H1 (cell line): Measurements from ENCODE around the gene TSPAN33. TPM values are rescaled to one million over a fixed set of nuclear protein-coding genes. Genes with fewer than 3 reads are reported as not detected.

ENCODE experiments used
- CTCF ChIA-PET: fragments of 300-600 bp; sonication (Branson Sonifier 250); formaldehyde crosslinking; loops from one replicate; lab custom pipeline; 2021; ENCODE audit not compliant: partially characterized antibody; lab: Charles Lee
- POLR2A ChIA-PET: fragments of 300-600 bp; sonication (Branson Sonifier 250); formaldehyde crosslinking; loops from one replicate; lab custom pipeline; 2021; ENCODE audit warnings: inconsistent platforms; ENCODE audit not compliant: partially characterized antibody; lab: Charles Lee
- DNase-seq, 2 experiments: peaks; one replicate each; pipeline versions ENCODE4 v3.0.0 to v3.0.0-alpha.2; 2010 to 2022; ENCODE audit warnings: low spot score in 2 of 2, low read depth in 1 of 2, mixed read lengths in 1 of 2
- FAIRE-seq: peaks from 2 replicates; lab custom pipeline; 2011; peaks lifted over from hg19 to GRCh38; lab: Jason Lieb, UNC
- H2AFZ ChIP-seq: 2 replicates; pipeline ENCODE4 v1.8.1; 2012; ENCODE audit warnings: low read length, inconsistent platforms
- H2AK5ac ChIP-seq: 2 replicates; pipeline ENCODE4 v1.6.1; 2013; ENCODE audit warnings: low read depth, low read length
- H2BK120ac ChIP-seq: replicated peaks from 2 replicates; pipeline ENCODE3; 2013; ENCODE audit warnings: low read depth, low read length, inconsistent platforms
- H2BK12ac ChIP-seq: 2 replicates; pipeline ENCODE4 v1.6.1; 2013; ENCODE audit warnings: low read depth, low read length
- H2BK15ac ChIP-seq: 2 replicates; pipeline ENCODE4 v1.6.1; 2013; ENCODE audit warnings: low read length
- H2BK20ac ChIP-seq: 2 replicates; pipeline ENCODE4 v1.6.1; 2013; ENCODE audit warnings: low read length
- H2BK5ac ChIP-seq: 2 replicates; pipeline ENCODE4 v1.6.1; 2013; ENCODE audit warnings: low read depth, low read length
- H3K14ac ChIP-seq: 2 replicates; pipeline ENCODE4 v1.6.1; 2013; ENCODE audit warnings: inconsistent platforms; ENCODE audit not compliant: insufficient read length
- H3K18ac ChIP-seq: 2 replicates; pipeline ENCODE4 v1.6.1; 2013; ENCODE audit warnings: low read length; ENCODE audit errors: extremely low read depth
- H3K23ac ChIP-seq: 2 replicates; pipeline ENCODE4 v1.6.1; 2013; ENCODE audit warnings: inconsistent platforms; ENCODE audit not compliant: insufficient read length
- H3K23me2 ChIP-seq: 2 replicates; pipeline ENCODE4 v1.6.1; 2013; ENCODE audit warnings: low read depth, low read length
- H3K27ac ChIP-seq: 2 replicates; pipeline ENCODE4 v1.6.1; 2011; ENCODE audit warnings: low read depth, low read length, inconsistent platforms
- H3K27me3 ChIP-seq, 4 experiments: replicated peaks in 1 of 4; 1 replicate in 1 of 4; 2 replicates in 3 of 4; pipeline versions ENCODE4 v1.6.1 to v1.8.1; 2011 to 2013; ENCODE audit warnings: low read length in 3 of 4, mild to moderate bottlenecking in 3 of 4, inconsistent platforms in 2 of 4, mixed read lengths in 2 of 4, moderate library complexity in 1 of 4; ENCODE audit not compliant: control insufficient read depth in 3 of 4, insufficient read depth in 3 of 4; ENCODE audit errors: extremely low read depth in 1 of 4
- H3K36me3 ChIP-seq, 4 experiments: 2 replicates each; pipeline versions ENCODE4 v1.6.1 to v1.8.1; 2011 to 2013; ENCODE audit warnings: mild to moderate bottlenecking in 4 of 4, low read length in 3 of 4, moderate library complexity in 2 of 4, control low read depth in 1 of 4, inconsistent platforms in 1 of 4; ENCODE audit not compliant: insufficient read depth in 4 of 4, control insufficient read depth in 2 of 4
- H3K4ac ChIP-seq: replicated peaks from 2 replicates; pipeline ENCODE3; 2013; ENCODE audit warnings: low read length, low read depth, mixed read lengths, inconsistent platforms; ENCODE audit not compliant: insufficient read length
- H3K4me1 ChIP-seq, 4 experiments: replicated peaks in 1 of 4; 1 replicate in 1 of 4; 2 replicates in 3 of 4; pipeline versions ENCODE4 v1.6.1 to v1.8.1; 2011 to 2013; ENCODE audit warnings: low read length in 3 of 4, inconsistent platforms in 2 of 4, mixed read lengths in 1 of 4; ENCODE audit not compliant: insufficient read depth in 4 of 4, control insufficient read depth in 3 of 4
- H3K4me2 ChIP-seq, 2 experiments: 2 replicates each; pipeline versions ENCODE4 v1.6.1 to v1.8.1; 2011 to 2013; ENCODE audit warnings: low read depth in 2 of 2, low read length in 2 of 2, control low read depth in 1 of 2, inconsistent platforms in 1 of 2, mild to moderate bottlenecking in 1 of 2; ENCODE audit not compliant: insufficient read depth in 1 of 2
- H3K4me3 ChIP-seq, 4 experiments: fragments of 200-600, 300-600 bp in 1 of 4; sonication (generic), shearing (Covaris generic), sonication (Bioruptor Twin) in 1 of 4; 2 replicates each; pipeline versions ENCODE4 v1.5.1 to v1.8.1; 2011 to 2016; ENCODE audit warnings: low read length in 4 of 4, low read depth in 3 of 4, control low read depth in 2 of 4, inconsistent platforms in 2 of 4, mild to moderate bottlenecking in 2 of 4, mixed read lengths in 1 of 4, moderate library complexity in 1 of 4; ENCODE audit not compliant: insufficient read depth in 2 of 4; ENCODE audit errors: extremely low read depth in 1 of 4
- H3K56ac ChIP-seq: replicated peaks from 2 replicates; pipeline ENCODE3; 2013; ENCODE audit warnings: low read depth, mild to moderate bottlenecking, mixed read lengths, low read length, inconsistent platforms; ENCODE audit not compliant: insufficient read length
- H3K79me1 ChIP-seq: 2 replicates; pipeline ENCODE4 v1.6.1; 2013; ENCODE audit warnings: low read depth, low read length, control low read depth
- H3K79me2 ChIP-seq, 2 experiments: 2 replicates each; pipeline versions ENCODE4 v1.6.1 to v1.8.1; 2012 to 2013; ENCODE audit warnings: low read length in 2 of 2, mild to moderate bottlenecking in 2 of 2, inconsistent platforms in 1 of 2; ENCODE audit not compliant: insufficient read depth in 2 of 2, control insufficient read depth in 1 of 2
- H3K9ac ChIP-seq, 4 experiments: replicated peaks in 1 of 4; 1 replicate in 1 of 4; 2 replicates in 3 of 4; pipeline versions ENCODE4 v1.6.1 to v1.8.1; 2011 to 2013; ENCODE audit warnings: low read depth in 3 of 4, low read length in 3 of 4, control low read depth in 2 of 4, mild to moderate bottlenecking in 2 of 4, moderate library complexity in 2 of 4, inconsistent platforms in 1 of 4; ENCODE audit errors: extremely low read depth in 1 of 4
- H3K9me3 ChIP-seq, 2 experiments: 2 replicates each; pipeline versions ENCODE4 v1.6.1 to v1.8.1; 2012 to 2013; ENCODE audit warnings: mild to moderate bottlenecking in 2 of 2, moderate library complexity in 2 of 2, control low read depth in 1 of 2, inconsistent platforms in 1 of 2, low read depth in 1 of 2, low read length in 1 of 2, mixed read lengths in 1 of 2; ENCODE audit not compliant: insufficient read depth in 2 of 2
- H4K20me1 ChIP-seq, 2 experiments: replicated peaks in 1 of 2; 2 replicates each; pipeline versions ENCODE3 to v1.8.1; 2011 to 2013; ENCODE audit warnings: inconsistent platforms in 2 of 2, low read length in 2 of 2, mild to moderate bottlenecking in 1 of 2; ENCODE audit not compliant: insufficient read depth in 2 of 2, control insufficient read depth in 1 of 2
- H4K5ac ChIP-seq: 2 replicates; pipeline ENCODE4 v1.6.1; 2013; ENCODE audit warnings: low read length, low read depth, mixed read lengths, inconsistent platforms; ENCODE audit not compliant: insufficient read length
- H4K8ac ChIP-seq: 2 replicates; pipeline ENCODE4 v1.8.0; 2013; ENCODE audit warnings: mild to moderate bottlenecking, moderate library complexity, low read length, inconsistent platforms; ENCODE audit not compliant: insufficient read depth; ENCODE audit errors: extremely low read depth
- H4K91ac ChIP-seq: replicated peaks from 2 replicates; pipeline ENCODE3; 2013; ENCODE audit warnings: low read length, mixed read lengths, inconsistent platforms; ENCODE audit not compliant: insufficient read length
- ASH2L ChIP-seq: fragments of 200-600, 300-600 bp; sonication (generic); IDR thresholded peaks from one replicate; pipeline ENCODE4 v1.7.1; 2017; ENCODE audit warnings: low read length
- CREB1 ChIP-seq: IDR thresholded peaks from 2 replicates; pipeline ENCODE4 v1.6.1; 2012; ENCODE audit warnings: inconsistent platforms
- EP300 ChIP-seq, 2 experiments: IDR thresholded peaks; 1 replicate in 1 of 2; 2 replicates in 1 of 2; pipeline ENCODE4 v1.6.1; 2011 to 2012; ENCODE audit warnings: low read depth in 2 of 2, low read length in 2 of 2, mild to moderate bottlenecking in 2 of 2, borderline replicate concordance in 1 of 2, inconsistent platforms in 1 of 2, moderate library complexity in 1 of 2
- GTF2F1 ChIP-seq: IDR thresholded peaks from 2 replicates; pipeline ENCODE4 v1.6.1; 2012; ENCODE audit warnings: low read depth, low read length, improper control_type of control experiment, borderline replicate concordance
- HDAC6 ChIP-seq: IDR thresholded peaks from one replicate; pipeline ENCODE4 v1.7.1; 2012; ENCODE audit warnings: low read depth, mild to moderate bottlenecking, inconsistent platforms, low read length, moderate library complexity
- KDM4A ChIP-seq: IDR thresholded peaks from one replicate; pipeline ENCODE4 v1.7.1; 2012; ENCODE audit warnings: low read depth, mild to moderate bottlenecking, moderate library complexity, low read length, inconsistent platforms; ENCODE audit not compliant: severe bottlenecking
- MAFK ChIP-seq: IDR thresholded peaks from 2 replicates; pipeline ENCODE4 v1.6.1; 2012; ENCODE audit warnings: low read depth, mild to moderate bottlenecking, improper control_type of control experiment, low read length
- POU5F1 ChIP-seq: IDR thresholded peaks from 2 replicates; pipeline ENCODE4 v1.6.1; 2011; ENCODE audit warnings: low read depth, mild to moderate bottlenecking, low read length, moderate library complexity
- RAD21 ChIP-seq, 2 experiments: IDR thresholded peaks in 1 of 2; conservative IDR thresholded peaks in 1 of 2; 2 replicates each; pipeline ENCODE4 v1.6.1; 2011; ENCODE audit warnings: low read depth in 2 of 2, low read length in 2 of 2, improper control_type of control experiment in 1 of 2, inconsistent platforms in 1 of 2, mild to moderate bottlenecking in 1 of 2, moderate library complexity in 1 of 2
- SAP30 ChIP-seq: fragments of 300-600 bp; sonication (generic); IDR thresholded peaks from 2 replicates; pipeline ENCODE4 v1.7.1; 2012; ENCODE audit warnings: low read length, moderate library complexity, mild to moderate bottlenecking, inconsistent platforms; ENCODE audit not compliant: insufficient read depth, insufficient replicate concordance
- SIRT6 ChIP-seq: IDR thresholded peaks from one replicate; pipeline ENCODE4 v1.7.1; 2012; ENCODE audit warnings: low read length, inconsistent platforms
- SRF ChIP-seq: IDR thresholded peaks from 2 replicates; pipeline ENCODE4 v1.6.1; 2011; ENCODE audit warnings: mild to moderate bottlenecking, low read depth, low read length, moderate library complexity
- TAF1 ChIP-seq: IDR thresholded peaks from 2 replicates; pipeline ENCODE4 v1.6.1; 2011; ENCODE audit warnings: mild to moderate bottlenecking, low read depth, low read length
- TBP ChIP-seq: IDR thresholded peaks from 2 replicates; pipeline ENCODE4 v1.6.1; 2011; ENCODE audit warnings: low read depth, low read length, improper control_type of control experiment
- YY1 ChIP-seq: IDR thresholded peaks from 2 replicates; pipeline ENCODE4 v1.6.1; 2011; ENCODE audit warnings: low read depth, mild to moderate bottlenecking, low read length
- WGBS, 2 experiments: shearing (Covaris generic) in 1 of 2; methylation state at CpG; one replicate each; pipeline versions ENCODE4 v1.1.6 to v1.1.7; 2013 to 2015; ENCODE audit warnings: low lambda C conversion rate in 2 of 2, mixed read lengths in 2 of 2, inconsistent platforms in 1 of 2, low coverage in 1 of 2, missing lambda C conversion rate in 1 of 2; ENCODE audit not compliant: insufficient replicate concordance in 2 of 2, insufficient coverage in 1 of 2, insufficient read length in 1 of 2; ENCODE audit errors: extremely low coverage in 1 of 2, missing lambda C conversion rate in 1 of 2; 5-methylcytosine and 5-hydroxymethylcytosine counted together
- polyA plus RNA-seq, 7 experiments: library from polyadenylated mRNA; depleted of rRNA in 3 of 7; stranded (reverse) in 5 of 7; unstranded in 2 of 7; fragments of >200 nt in 5 of 7; fragments of 200-250 nt in 2 of 7; gene quantifications; 1 replicate in 5 of 7; 2 replicates in 1 of 7; 4 replicates in 1 of 7; pipeline versions ENCODE4 v1.2.1 to v1.2.3, GENCODE V29; 2011 to 2013; ENCODE audit warnings: missing spikeins in 2 of 7, mixed read lengths in 2 of 7
- total RNA-seq: library from RNA; stranded (reverse); fragmentation: NEBNext Ultra II Directional; extraction: Animal tissue kit (Norgen Biotek cat#: 25700); gene quantifications from 2 replicates; pipeline ENCODE4 v1.2.1, GENCODE V29; 2021

The TSPAN33 gene
- total and polyA plus RNA-seq, 2 of the 8 experiments (the other 6 are each of a cell fraction or from before 2014, with no cell fraction given), result 42.8 to 47.1 TPM

DNA sequence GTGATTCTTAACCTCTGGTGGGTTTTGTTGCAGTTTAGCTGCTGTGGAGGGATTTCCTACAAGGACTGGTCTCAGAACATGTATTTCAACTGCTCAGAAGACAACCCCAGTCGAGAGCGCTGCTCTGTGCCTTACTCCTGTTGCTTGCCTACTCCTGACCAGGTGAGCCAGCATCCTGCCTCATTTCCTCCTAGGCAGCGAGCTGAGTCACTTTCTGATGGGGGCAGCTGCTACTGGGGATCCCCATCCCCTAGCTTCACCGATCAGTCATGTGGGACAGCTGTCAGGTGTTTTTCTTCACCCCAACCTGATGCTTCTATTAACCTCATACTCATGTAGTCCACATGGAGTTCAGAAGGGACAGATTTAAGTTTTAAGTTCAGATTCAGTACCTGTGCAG lies 22.2 kb downstream of the TSPAN33 start:
- no peak overlapping the region for H4K91ac ChIP-seq
- H4K8ac ChIP-seq, result no peak overlapping the region
- H3K27ac ChIP-seq, result no peak overlapping the region
- H3K14ac ChIP-seq, result no peak overlapping the region
- no peak overlapping the region for H2BK15ac ChIP-seq
- no peak overlapping the region for H3K23ac ChIP-seq
- no peak overlapping the region for H3K4me2 ChIP-seq
- no peaks in the 10 kb centered on the region for H3K79me1 ChIP-seq
- H2BK12ac ChIP-seq, result no peak overlapping the region
- H3K56ac ChIP-seq, result no peak overlapping the region
- no peaks in the 10 kb centered on the region for H4K20me1 ChIP-seq
- no peaks in the 10 kb centered on the region for H3K9me3 ChIP-seq
- no peaks in the 10 kb centered on the region; a peak in 1 of 7 replicates for H3K27me3 ChIP-seq
- H2BK120ac ChIP-seq, result no peak overlapping the region
- DNase-seq, result no peak
- ChIA-PET CTCF (interaction anchor here (0.8 to 19.3 kb wide), 7 partner anchors 9 to 201 kb away, joined by 3 to 258 read pairs (median 6); no protein-coding TSS in a partner anchor), POLR2A (interaction anchor here (0.9 to 2.0 kb wide), 6 partner anchors 21 to 56 kb away, joined by 3 to 5 read pairs (median 4); partner anchors contain the start of gene SMO)
- H2BK5ac ChIP-seq, result no peak overlapping the region
- 89% methylated on average over 4 of the region's 4 CpGs; no CpG with 5 or more reads in 1 of the 2 experiments for WGBS, 2 experiments
- H3K4ac ChIP-seq, result no peak overlapping the region
- no peak for FAIRE-seq
- H3K18ac ChIP-seq, result no peak overlapping the region
- H3K9ac ChIP-seq, result no peak overlapping the region
- peaks cover 0 to 3% (median 0%) of the 10 kb centered on the region in 4 experiments; a peak in 3 of 8 replicates for H3K36me3 ChIP-seq
- no peak overlapping the region for H4K5ac ChIP-seq
- peaks cover 10 to 17% (median 12%) of the 10 kb centered on the region in 4 experiments for H3K4me1 ChIP-seq
- no peak overlapping the region for H3K4me3 ChIP-seq
- H3K23me2 ChIP-seq, result peaks cover 8% of the 10 kb centered on the region
- H2BK20ac ChIP-seq, result no peak overlapping the region
- no peaks in the 10 kb centered on the region for H3K79me2 ChIP-seq
- no peak overlapping the region for H2AK5ac ChIP-seq
- H2AFZ ChIP-seq, result no peak overlapping the region
- TF ChIP-seq POU5F1 (no peak), MAFK (no peak), GTF2F1 (no peak), TBP (no peak), ASH2L (no peak), SIRT6 (no peak), HDAC6 (no peak), SAP30 (no peak), KDM4A (no peak), RAD21 (IDR thresholded peaks at IDR 0.05 in 1 of 2, conservative IDR thresholded peaks at IDR 0.05 in 1 of 2; ENCODE audit: low read depth in 2 of 2, low read length in 2 of 2) (no peak), TAF1 (no peak), EP300 (IDR thresholded peaks at IDR 0.05; ENCODE audit: borderline replicate concordance in 1 of 2, low read depth in 2 of 2, low read length in 2 of 2) (no peak), YY1 (no peak), SRF (no peak), CREB1 (no peak)
